HCT116 (cell line): ENCODE results near the gene RTN4IP1. TPM values are rescaled to one million over a fixed set of nuclear protein-coding genes. Genes with fewer than 3 reads are reported as not detected.

Source experiments
- ATAC-seq: fragments of 200-7000 bp; cut with Tn5 transposase; 2 replicates; pipeline ENCODE4 v1.9.1; 2020; ENCODE audit warnings: mild to moderate bottlenecking, moderate library complexity
- BruUV-seq: library from RNA; stranded (reverse); fragments of 400-500 nt; replicated peaks from 2 replicates; lab custom pipeline; 2021; lab: Mats Ljungman, UMichigan
- CTCF ChIA-PET: fragments of 300-600 bp; sonication (Branson Sonifier 250); formaldehyde crosslinking; loops from one replicate; lab custom pipeline; 2021; ENCODE audit warnings: antibody characterized with exemption; lab: Charles Lee
- POLR2A ChIA-PET: fragments of 300-600, 350-600 bp; sonication (Branson Sonifier 250); formaldehyde crosslinking; loops from one replicate; lab custom pipeline; 2021; ENCODE audit warnings: antibody characterized with exemption; lab: Charles Lee
- RAD21 ChIA-PET, 2 experiments: fragments of 300-600 bp; sonication (Branson Sonifier 250); formaldehyde crosslinking; loops; one replicate each; lab custom pipeline; 2023; ENCODE audit warnings: low total read pairs in 2 of 2; ENCODE audit not compliant: uncharacterized antibody in 2 of 2, unreplicated experiment in 2 of 2, low non-redundant PET in 1 of 2; lab: Charles Lee
- DNase-seq: peaks from one replicate; pipeline ENCODE4 v3.0.0-alpha.2; 2010; ENCODE audit warnings: low read depth, low spot score
- H2AFZ ChIP-seq: fragments of 200-600 bp; shearing (Covaris generic), sonication (generic); 2 replicates; pipeline ENCODE4 v1.6.1; 2017; ENCODE audit warnings: low read depth, mixed run types, mixed read lengths, antibody characterized with exemption, low read length; ENCODE audit not compliant: poor library complexity, severe bottlenecking
- H3K27ac ChIP-seq: 2 replicates; pipeline ENCODE4 v1.5.1; 2012; ENCODE audit warnings: low read depth, low read length
- H3K27me3 ChIP-seq: fragments of 200-600 bp; sonication (generic); 2 replicates; pipeline ENCODE4 v1.6.1; 2016; ENCODE audit warnings: mixed run types, low read length, mixed read lengths; ENCODE audit not compliant: insufficient read depth
- H3K36me3 ChIP-seq, 2 experiments: fragments of 200-500 bp in 1 of 2; fragments of 200-600 bp in 1 of 2; sonication (Bioruptor generic) in 1 of 2; sonication (generic) in 1 of 2; 2 replicates each; pipeline versions ENCODE4 v1.5.1 to v1.6.1; 2014 to 2016; ENCODE audit warnings: low read length in 2 of 2, inconsistent platforms in 1 of 2, mixed read lengths in 1 of 2, mixed run types in 1 of 2; ENCODE audit not compliant: insufficient read depth in 2 of 2, control insufficient read depth in 1 of 2
- H3K4me1 ChIP-seq, 2 experiments: fragments of 200-600 bp in 1 of 2; sonication (generic) in 1 of 2; 2 replicates each; pipeline versions ENCODE4 v1.5.1 to v1.6.1; 2012 to 2017; ENCODE audit warnings: low read length in 2 of 2, inconsistent platforms in 1 of 2, mild to moderate bottlenecking in 1 of 2, mixed read lengths in 1 of 2, mixed run types in 1 of 2, moderate library complexity in 1 of 2; ENCODE audit not compliant: insufficient read depth in 2 of 2, control insufficient read depth in 1 of 2
- H3K4me2 ChIP-seq: fragments of 200-600 bp; sonication (generic); 2 replicates; pipeline ENCODE4 v1.6.1; 2017; ENCODE audit warnings: mixed run types, low read length, mixed read lengths
- H3K4me3 ChIP-seq, 2 experiments: fragments of 200-600 bp in 1 of 2; sonication (generic) in 1 of 2; replicated peaks in 1 of 2; 2 replicates each; pipeline ENCODE4 v1.5.1; 2011 to 2016; ENCODE audit warnings: low read length in 2 of 2, control low read depth in 1 of 2, low read depth in 1 of 2, mild to moderate bottlenecking in 1 of 2, mixed read lengths in 1 of 2, mixed run types in 1 of 2
- H3K79me2 ChIP-seq: fragments of 200-600 bp; sonication (generic); 2 replicates; pipeline ENCODE4 v1.6.1; 2017; ENCODE audit warnings: mild to moderate bottlenecking, mixed run types, low read length, moderate library complexity, mixed read lengths; ENCODE audit not compliant: insufficient read depth
- H3K9ac ChIP-seq: fragments of 200-600 bp; sonication (generic); 2 replicates; pipeline ENCODE4 v1.6.1; 2016; ENCODE audit warnings: low read length, mixed read lengths
- H3K9me2 ChIP-seq: fragments of 200-600 bp; sonication (generic), shearing (Covaris generic); 2 replicates; pipeline ENCODE4 v1.6.1; 2017; ENCODE audit warnings: mixed run types, mild to moderate bottlenecking, moderate library complexity; ENCODE audit not compliant: insufficient read depth
- H3K9me3 ChIP-seq, 2 experiments: fragments of 200-500 bp in 1 of 2; fragments of 200-600 bp in 1 of 2; sonication (Bioruptor generic) in 1 of 2; sonication (generic) in 1 of 2; 2 replicates each; pipeline ENCODE4 v1.6.1; 2014 to 2017; ENCODE audit warnings: low read length in 2 of 2, mixed read lengths in 2 of 2, inconsistent platforms in 1 of 2, low read depth in 1 of 2, mild to moderate bottlenecking in 1 of 2, mixed run types in 1 of 2, moderate library complexity in 1 of 2; ENCODE audit not compliant: control insufficient read depth in 1 of 2, insufficient read depth in 1 of 2
- H4K20me1 ChIP-seq: fragments of 200-600 bp; sonication (generic), shearing (Covaris generic); 2 replicates; pipeline ENCODE4 v1.6.1; 2017; ENCODE audit warnings: mixed run types, mild to moderate bottlenecking, moderate library complexity; ENCODE audit not compliant: insufficient read depth
- CBX3 ChIP-seq: IDR thresholded peaks from 2 replicates; pipeline ENCODE4 v1.6.1; 2012; ENCODE audit warnings: low read depth
- CEBPB ChIP-seq: IDR thresholded peaks from 2 replicates; pipeline ENCODE4 v1.6.1; 2012; ENCODE audit warnings: low read depth
- EGR1 ChIP-seq: IDR thresholded peaks from 2 replicates; pipeline ENCODE4 v1.6.1; 2012; ENCODE audit warnings: low read depth
- ELF1 ChIP-seq: IDR thresholded peaks from 2 replicates; pipeline ENCODE4 v1.6.1; 2012; ENCODE audit warnings: low read depth, borderline replicate concordance
- EZH2 ChIP-seq: fragments of 200-600 bp; sonication (generic); IDR thresholded peaks from 2 replicates; pipeline ENCODE4 v1.6.1; 2017; ENCODE audit warnings: antibody characterized with exemption, mixed run types
- FOSL1 ChIP-seq: IDR thresholded peaks from 2 replicates; pipeline ENCODE4 v1.6.1; 2012; ENCODE audit warnings: low read depth
- JUND ChIP-seq: IDR thresholded peaks from 2 replicates; pipeline ENCODE4 v1.6.1; 2012
- POLR2A ChIP-seq: IDR thresholded peaks from 2 replicates; pipeline ENCODE4 v1.7.0; 2011; ENCODE audit warnings: borderline replicate concordance; ENCODE audit not compliant: insufficient read depth, insufficient read length; ENCODE audit errors: extremely low read depth
- POLR2AphosphoS5 ChIP-seq: IDR thresholded peaks from 2 replicates; pipeline ENCODE4 v1.6.1; 2011; ENCODE audit warnings: mild to moderate bottlenecking, low read depth, low read length, moderate library complexity
- SIN3A ChIP-seq: IDR thresholded peaks from 2 replicates; pipeline ENCODE4 v1.6.1; 2012; ENCODE audit warnings: low read depth
- SP1 ChIP-seq: IDR thresholded peaks from 2 replicates; pipeline ENCODE4 v1.6.1; 2012; ENCODE audit warnings: low read depth
- YY1 ChIP-seq: IDR thresholded peaks from 2 replicates; pipeline ENCODE4 v1.6.1; 2011; ENCODE audit warnings: low read length, low read depth, moderate library complexity, mild to moderate bottlenecking; ENCODE audit not compliant: insufficient replicate concordance; ENCODE audit errors: extremely low read depth
- intact Hi-C: fragments of 100-400 bp; cut with micrococcal nuclease; formaldehyde crosslinking; loops from 2 replicates; pipeline ENCODE4 v1.10.0; 2022
- total RNA-seq: library from RNA; stranded (reverse); gene quantifications from one replicate; pipeline ENCODE4 v1.2.1, GENCODE V29; 2021; ENCODE audit not compliant: unreplicated experiment
- TF ChIP-seq, protein P1 (sequence below), 3 experiments: fragments of 200-600 bp in 1 of 3; sonication (generic) in 1 of 3; IDR thresholded peaks in 2 of 3; conservative IDR thresholded peaks in 1 of 3; 2 replicates each; pipeline ENCODE4 v1.5.1; 2012 to 2017; ENCODE audit warnings: low read depth in 2 of 3, low read length in 2 of 3, antibody characterized with exemption in 1 of 3, borderline replicate concordance in 1 of 3, control low read depth in 1 of 3, mild to moderate bottlenecking in 1 of 3, mixed read lengths in 1 of 3, mixed run types in 1 of 3, moderate library complexity in 1 of 3; ENCODE audit not compliant: insufficient read depth in 1 of 3
- TF ChIP-seq, protein P2 (sequence below): IDR thresholded peaks from 2 replicates; pipeline ENCODE4 v1.6.1; 2011; ENCODE audit warnings: mild to moderate bottlenecking, low read length, moderate library complexity; ENCODE audit not compliant: insufficient replicate concordance; ENCODE audit errors: extremely low read depth

The RTN4IP1 gene
- total RNA-seq, 1 experiment from 2014 or later, result 9.1 TPM

DNA sequence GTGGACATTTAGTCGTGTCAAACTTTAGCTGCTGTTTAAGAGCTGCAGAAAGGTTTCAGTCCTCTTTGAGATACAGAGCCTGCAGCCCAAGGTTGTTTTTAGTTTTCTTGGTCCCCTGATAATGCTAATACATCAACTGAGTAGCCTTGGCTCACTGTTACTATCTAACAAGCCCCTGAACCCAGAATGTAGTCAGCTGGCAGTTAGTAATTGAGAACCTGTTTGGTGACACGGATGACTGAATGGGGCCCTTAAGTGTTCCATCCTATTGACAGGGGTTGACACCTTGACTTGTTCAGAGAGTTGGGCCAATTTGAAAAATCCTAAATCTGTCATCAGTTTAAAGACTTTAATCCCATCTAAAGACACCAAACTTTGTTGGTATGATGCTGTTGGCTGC is 2.8 kb downstream of the RTN4IP1 start:
- Histone ChIP-seq H3K4me3 (no peak overlapping the region), H3K36me3 (no peaks in the 10 kb centered on the region), H3K79me2 (peaks cover 19% of the 10 kb centered on the region), H4K20me1 (no peaks in the 10 kb centered on the region; the same call in 1 of the 2 replicates), H3K9ac (no peak overlapping the region), H3K4me2 (no peak overlapping the region), H3K9me3 (no peaks in the 10 kb centered on the region), H3K27ac (no peak overlapping the region), H2AFZ (no peak overlapping the region), H3K4me1 (peaks cover 3 to 10% of the 10 kb centered on the region in 2 experiments; a peak in 1 of 4 replicates)
- RAD21 ChIA-PET, result interaction anchor here in 1 of 2 experiments (0.5 kb wide), 1 partner anchor 292 kb away, joined by 4 read pairs; no protein-coding TSS in a partner anchor
- intact Hi-C loops, result no loop called here
- ATAC-seq, result no peak
- POLR2A ChIA-PET, result no interaction called here
- TF ChIP-seq POLR2A (no peak), CEBPB (no peak), SP1 (no peak), CBX3 (no peak), ELF1 (no peak), FOSL1 (no peak), EZH2 (no peak), POLR2AphosphoS5 (no peak), EGR1 (no peak), JUND (no peak), YY1 (no peak), SIN3A (no peak)
- TF ChIP-seq, protein P1, sequence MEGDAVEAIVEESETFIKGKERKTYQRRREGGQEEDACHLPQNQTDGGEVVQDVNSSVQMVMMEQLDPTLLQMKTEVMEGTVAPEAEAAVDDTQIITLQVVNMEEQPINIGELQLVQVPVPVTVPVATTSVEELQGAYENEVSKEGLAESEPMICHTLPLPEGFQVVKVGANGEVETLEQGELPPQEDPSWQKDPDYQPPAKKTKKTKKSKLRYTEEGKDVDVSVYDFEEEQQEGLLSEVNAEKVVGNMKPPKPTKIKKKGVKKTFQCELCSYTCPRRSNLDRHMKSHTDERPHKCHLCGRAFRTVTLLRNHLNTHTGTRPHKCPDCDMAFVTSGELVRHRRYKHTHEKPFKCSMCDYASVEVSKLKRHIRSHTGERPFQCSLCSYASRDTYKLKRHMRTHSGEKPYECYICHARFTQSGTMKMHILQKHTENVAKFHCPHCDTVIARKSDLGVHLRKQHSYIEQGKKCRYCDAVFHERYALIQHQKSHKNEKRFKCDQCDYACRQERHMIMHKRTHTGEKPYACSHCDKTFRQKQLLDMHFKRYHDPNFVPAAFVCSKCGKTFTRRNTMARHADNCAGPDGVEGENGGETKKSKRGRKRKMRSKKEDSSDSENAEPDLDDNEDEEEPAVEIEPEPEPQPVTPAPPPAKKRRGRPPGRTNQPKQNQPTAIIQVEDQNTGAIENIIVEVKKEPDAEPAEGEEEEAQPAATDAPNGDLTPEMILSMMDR (IDR thresholded peaks at IDR 0.05 in 2 of 3, conservative IDR thresholded peaks at IDR 0.05 in 1 of 3; ENCODE audit: borderline replicate concordance in 1 of 3, insufficient read depth in 1 of 3, low read depth in 2 of 3, low read length in 2 of 3), result no peak
- TF ChIP-seq, protein P2, sequence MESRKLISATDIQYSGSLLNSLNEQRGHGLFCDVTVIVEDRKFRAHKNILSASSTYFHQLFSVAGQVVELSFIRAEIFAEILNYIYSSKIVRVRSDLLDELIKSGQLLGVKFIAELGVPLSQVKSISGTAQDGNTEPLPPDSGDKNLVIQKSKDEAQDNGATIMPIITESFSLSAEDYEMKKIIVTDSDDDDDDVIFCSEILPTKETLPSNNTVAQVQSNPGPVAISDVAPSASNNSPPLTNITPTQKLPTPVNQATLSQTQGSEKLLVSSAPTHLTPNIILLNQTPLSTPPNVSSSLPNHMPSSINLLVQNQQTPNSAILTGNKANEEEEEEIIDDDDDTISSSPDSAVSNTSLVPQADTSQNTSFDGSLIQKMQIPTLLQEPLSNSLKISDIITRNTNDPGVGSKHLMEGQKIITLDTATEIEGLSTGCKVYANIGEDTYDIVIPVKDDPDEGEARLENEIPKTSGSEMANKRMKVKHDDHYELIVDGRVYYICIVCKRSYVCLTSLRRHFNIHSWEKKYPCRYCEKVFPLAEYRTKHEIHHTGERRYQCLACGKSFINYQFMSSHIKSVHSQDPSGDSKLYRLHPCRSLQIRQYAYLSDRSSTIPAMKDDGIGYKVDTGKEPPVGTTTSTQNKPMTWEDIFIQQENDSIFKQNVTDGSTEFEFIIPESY, result no peak
- TF ChIP-seq, all 23 proteins: peak for 0
- DNase-seq, result no peak
- CTCF ChIA-PET, result no interaction called here
- Histone ChIP-seq H3K27me3 (no peaks in the 10 kb centered on the region), H3K9me2 (no peaks in the 10 kb centered on the region)
- BruUV-seq, result no TSS peak
